ENCODE measurements around the gene DLG2.
"Not testable (repeated sequence)": the region's sequence is repeated elsewhere in the genome, so short reads cannot be mapped to it uniquely, and the experiment has no call there.

DLG2 gene

GRCh38 chr11:85029964-85030363, 597.2 kb downstream of the DLG2 start:
- DNase-seq (ENCODE audit: low read depth in 4 of 4, low spot score in 1 of 4): no peak

DNA sequence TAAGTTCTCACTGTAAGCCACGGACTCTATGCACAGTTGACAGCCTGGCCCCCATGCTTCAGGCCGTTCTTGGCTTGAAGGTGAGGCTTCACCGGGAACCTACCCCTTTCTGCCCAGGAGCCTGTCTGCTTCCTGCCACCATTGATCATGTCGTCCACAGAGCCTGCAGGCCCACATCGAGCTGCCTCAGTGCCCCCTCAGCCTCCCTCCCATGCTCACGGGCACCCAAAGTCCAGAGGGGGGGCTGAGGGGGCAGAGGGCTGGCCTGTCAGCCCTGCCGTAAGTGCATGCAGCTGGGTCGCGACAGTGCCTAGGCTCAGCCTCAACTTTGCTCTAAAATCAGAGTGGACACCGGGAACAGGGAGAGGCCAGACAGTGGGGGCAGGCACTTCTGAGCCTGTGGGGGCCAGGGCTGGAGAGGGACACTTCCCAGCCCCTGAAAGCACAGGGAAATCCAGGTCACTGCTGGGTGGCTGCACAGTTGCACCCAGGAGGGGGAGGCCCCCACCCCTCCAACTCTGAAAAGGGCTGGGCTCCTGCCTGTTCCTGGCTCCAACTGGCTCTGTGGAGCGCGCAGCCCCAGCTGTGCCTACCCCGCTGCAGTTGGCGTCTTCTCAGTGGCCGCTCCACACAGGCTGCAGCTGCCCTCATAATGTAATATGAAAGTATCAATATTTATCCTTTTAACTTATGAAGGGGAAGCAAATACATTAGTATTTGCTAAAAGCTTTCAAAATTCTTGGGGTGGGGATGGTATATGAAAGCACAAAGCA, 598.6 kb downstream of the DLG2 start:
- no peak for DNase-seq (ENCODE audit: low read depth in 4 of 4, low spot score in 1 of 4)

GRCh38 chr11:85027346-85027745, 599.8 kb downstream of the DLG2 start:
- no peak for DNase-seq (ENCODE audit: low read depth in 4 of 4, low spot score in 1 of 4)

- DNase-seq (ENCODE audit: low read depth in 4 of 4, low spot score in 1 of 4): no peak
Observed at GRCh38 chr11:85021058-85021457, 606.1 kb downstream of the DLG2 start.

DNA sequence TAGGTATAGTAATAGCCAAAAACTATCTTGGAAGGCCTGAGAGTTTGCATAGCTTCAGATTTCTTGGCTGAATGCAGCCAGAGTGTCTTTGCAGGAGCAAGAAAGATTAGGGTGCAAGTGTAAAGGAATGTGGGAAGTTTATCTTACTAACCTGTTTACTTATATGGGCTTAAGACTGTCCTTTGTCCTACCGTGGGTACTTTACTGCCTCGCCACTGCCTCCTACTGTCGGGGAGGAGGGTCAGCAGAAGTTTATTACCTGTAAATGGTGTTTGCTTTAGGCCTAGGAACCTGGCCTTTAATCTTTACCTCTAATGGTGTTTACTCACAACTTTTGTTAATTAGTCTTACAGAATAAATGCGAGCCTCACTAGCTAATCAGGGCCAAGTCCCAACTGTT, 633.8 kb downstream of the DLG2 start:
- no peak for DNase-seq (ENCODE audit: low read depth in 4 of 4, low spot score in 1 of 4)

DNA sequence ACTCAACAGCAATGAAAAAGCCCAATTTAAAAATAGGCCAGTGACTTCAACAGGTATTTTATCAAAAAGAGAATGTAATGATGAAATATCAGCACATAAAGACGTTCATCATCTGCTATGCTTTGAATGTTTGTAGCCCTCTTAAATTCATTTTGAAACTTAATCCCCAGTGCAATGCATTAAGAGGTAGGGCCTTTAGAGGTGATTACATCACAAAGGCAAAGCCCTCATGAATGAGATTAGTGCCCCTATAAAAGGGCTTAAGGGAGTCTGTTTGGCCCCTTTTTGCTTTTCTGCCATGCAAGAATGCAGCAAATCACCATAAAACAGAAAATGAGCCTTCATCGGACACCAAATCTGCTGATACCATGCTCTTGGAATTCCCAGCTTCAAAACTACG, 637.0 kb downstream of the DLG2 start:
- DNase-seq (ENCODE audit: low read depth in 4 of 4, low spot score in 1 of 4): no peak

DNA sequence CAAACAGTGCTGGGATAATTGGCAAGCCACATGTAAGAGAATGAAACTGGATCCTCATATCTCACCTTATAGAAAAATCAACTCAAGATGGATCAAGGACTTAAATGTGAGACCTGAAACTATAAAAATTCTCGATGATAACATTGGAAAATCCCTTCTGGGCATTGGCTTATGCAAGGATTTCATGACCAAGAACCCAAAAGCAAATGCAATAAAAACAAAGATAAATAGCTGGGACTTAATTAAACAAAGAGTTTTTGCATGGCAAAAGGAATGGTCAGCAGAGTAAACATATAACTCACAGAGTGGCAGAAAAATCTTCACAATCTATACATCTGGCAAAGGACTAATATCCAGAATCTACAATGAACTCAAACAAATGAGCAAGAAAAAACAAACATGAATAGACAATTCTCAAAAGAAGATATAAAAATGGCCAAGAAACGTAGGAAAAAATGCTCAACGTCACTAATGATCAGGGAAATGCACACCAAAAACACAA, 639.4 kb downstream of the DLG2 start:
- DNase-seq (ENCODE audit: low read depth in 4 of 4, low spot score in 1 of 4): not testable (repeated sequence)

DNA sequence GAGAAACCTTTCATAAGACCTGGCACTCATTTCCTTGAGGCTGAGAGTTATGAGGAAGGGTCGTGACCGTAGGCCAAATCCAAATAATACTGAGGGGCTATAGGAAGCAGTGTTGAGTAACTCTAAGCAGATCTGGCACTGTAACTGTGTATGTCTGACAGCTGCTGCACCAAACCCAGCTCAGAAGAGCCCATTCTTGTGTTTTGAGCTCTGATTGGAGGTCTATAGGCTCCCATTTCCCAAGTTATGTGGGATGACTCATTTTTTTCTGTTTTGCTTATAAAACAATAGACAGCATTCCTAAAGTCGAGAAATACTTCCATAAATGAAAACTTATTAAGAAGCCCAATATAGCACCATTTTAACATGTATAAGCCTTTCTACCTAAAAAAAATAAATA, 645.8 kb downstream of the DLG2 start:
- DNase-seq (ENCODE audit: low read depth in 4 of 4, low spot score in 1 of 4): no peak

- DNase-seq (ENCODE audit: low read depth in 4 of 4, low spot score in 1 of 4): no peak
Observed at GRCh38 chr11:84969103-84969502, 658.0 kb downstream of the DLG2 start.

- DNase-seq (ENCODE audit: low read depth in 4 of 4, low spot score in 1 of 4): no peak
Observed at GRCh38 chr11:84965484-84965883, 661.7 kb downstream of the DLG2 start.

GRCh38 chr11:84963240-84963639, 663.9 kb downstream of the DLG2 start:
- DNase-seq (ENCODE audit: low read depth in 4 of 4, low spot score in 1 of 4): no peak

DNA sequence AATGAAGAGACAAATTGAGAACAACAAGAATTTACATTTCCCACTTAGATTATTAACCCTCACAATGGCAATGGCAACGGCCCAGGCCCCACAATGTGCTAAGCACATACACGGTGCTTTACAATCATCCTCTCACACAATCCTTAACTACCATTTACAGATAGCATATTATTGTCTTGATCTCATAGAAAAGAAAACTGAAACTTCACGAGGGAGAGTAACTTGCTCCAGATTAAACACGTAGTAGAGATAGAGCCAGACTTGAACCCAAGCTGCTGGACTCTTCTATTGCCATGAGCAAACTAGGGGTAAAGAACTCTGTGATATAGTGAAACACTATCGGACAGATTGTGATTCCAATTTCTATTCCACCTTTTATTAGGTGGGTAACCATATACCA, 665.1 kb downstream of the DLG2 start:
- DNase-seq (ENCODE audit: low read depth in 4 of 4, low spot score in 1 of 4): no peak

GRCh38 chr11:84958295-84958694, 668.8 kb downstream of the DLG2 start:
- DNase-seq (ENCODE audit: low read depth in 4 of 4, low spot score in 1 of 4): no peak

DNA sequence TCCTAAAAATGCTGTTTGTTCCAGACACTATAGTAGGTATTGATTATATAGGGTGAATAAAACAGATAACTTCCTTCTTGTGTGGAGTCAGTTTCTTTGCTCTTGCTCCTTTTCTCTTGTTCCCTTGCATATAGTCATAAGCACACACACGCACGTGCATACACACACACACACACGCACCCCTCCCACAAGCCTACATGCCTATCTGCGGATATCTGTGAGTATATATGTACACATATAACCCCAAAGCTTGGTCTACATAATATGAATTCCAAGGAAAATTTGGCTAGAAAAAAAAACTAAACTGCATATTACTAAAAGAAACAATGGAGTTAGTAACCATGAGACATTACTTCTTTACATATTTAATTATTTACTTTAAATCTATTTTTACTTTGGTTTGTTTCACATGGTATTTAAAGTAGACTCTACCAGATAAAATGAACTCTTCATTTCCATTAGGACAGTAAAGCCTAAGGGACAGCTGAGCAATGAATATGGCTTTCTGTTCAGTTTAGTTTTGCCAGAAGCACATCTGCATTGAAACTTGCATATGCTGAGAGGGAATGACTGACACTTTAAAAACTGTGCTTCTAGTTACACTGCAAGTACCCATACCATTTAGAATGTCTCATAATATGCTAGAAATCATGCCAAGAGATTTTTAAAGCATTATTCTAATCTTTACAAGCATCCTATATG, 676.4 kb downstream of the DLG2 start:
- DNase-seq (ENCODE audit: low read depth in 4 of 4, low spot score in 1 of 4): no peak

GRCh38 chr11:84947970-84948580, 679.1 kb downstream of the DLG2 start:
- no peak for DNase-seq (ENCODE audit: low read depth in 4 of 4, low spot score in 1 of 4)

DNA sequence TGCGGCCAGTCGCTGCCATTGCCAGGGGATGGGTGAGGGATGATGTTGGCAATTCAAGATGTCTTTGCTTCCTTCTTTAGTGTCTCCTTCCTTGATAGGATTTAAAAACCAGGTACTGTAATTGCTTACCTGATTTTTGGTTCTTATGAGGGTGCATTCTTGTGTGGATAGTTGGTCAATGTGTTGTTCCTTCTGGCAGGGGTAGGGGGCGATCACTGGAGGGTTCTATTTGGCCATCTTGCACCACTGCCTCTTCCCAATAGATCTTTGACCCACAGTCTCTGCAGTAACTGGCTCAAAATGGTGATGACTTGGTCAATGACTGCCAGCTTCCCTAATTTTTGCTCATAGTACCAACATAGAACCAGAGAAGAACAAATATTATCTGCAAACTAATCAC, 680.1 kb downstream of the DLG2 start:
- no peak for DNase-seq (ENCODE audit: low read depth in 4 of 4, low spot score in 1 of 4)

- no peak for DNase-seq (ENCODE audit: low read depth in 4 of 4, low spot score in 1 of 4)
Observed at GRCh38 chr11:84930863-84931262, 696.3 kb downstream of the DLG2 start.

- DNase-seq (ENCODE audit: low read depth in 4 of 4, low spot score in 1 of 4): no peak
Observed at GRCh38 chr11:84929738-84930137, 697.4 kb downstream of the DLG2 start.

DNA sequence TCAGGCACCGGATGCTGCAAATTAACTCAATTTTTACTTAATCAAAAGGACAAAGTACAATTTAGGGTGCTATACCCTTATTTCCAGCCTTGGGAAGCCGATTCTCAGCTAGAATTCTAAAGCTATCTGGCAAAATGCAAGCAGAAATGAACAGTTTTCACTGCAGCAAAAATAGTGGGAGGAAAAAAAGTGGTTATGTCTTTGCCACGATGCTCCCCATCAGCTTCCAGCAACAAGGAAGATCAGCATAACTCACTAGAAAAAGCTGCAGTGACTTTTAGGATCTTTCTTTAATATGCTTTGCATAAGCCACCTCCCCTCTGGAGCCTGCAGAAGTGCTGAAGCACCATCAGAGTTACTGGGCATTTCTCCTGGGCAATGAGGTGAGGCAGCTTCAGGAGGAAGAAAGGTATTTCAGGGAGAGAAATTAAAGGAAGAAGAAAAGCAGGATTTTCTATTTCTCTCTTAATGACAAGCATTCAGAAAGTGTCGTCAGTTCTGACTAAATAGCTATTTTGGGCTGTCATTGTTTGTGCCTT, 702.9 kb downstream of the DLG2 start:
- DNase-seq (ENCODE audit: low read depth in 4 of 4, low spot score in 1 of 4): no peak

GRCh38 chr11:84923489-84923888, 703.7 kb downstream of the DLG2 start:
- DNase-seq (ENCODE audit: low read depth in 4 of 4, low spot score in 1 of 4): no peak

DNA sequence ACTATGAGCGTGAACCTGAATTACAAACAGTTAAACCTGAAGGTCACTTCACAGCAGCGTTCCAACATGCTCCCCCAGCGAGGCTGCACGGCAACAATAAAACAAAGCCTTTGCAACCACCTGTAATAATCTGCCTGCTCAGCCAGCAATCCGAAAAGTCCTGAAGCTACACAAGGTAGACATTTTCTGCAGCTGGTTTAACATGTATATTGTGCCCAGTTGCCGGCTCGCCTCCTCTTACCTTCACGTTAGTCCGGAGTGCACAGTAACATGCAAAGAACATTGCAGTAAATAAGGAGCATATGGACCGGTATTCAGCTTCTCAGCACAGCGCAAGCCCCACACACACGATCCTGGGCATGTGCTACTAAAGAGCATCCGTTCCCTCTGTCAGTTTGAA, 704.3 kb downstream of the DLG2 start:
- no peak for DNase-seq (ENCODE audit: low read depth in 4 of 4, low spot score in 1 of 4)

Data from stimulated activated CD4-positive, alpha-beta T cell treated with anti-CD3 and anti-CD28 coated beads, Interleukin-1b, Interleukin-23, amount 100 ng/mL, for 24 hours (primary cell).